HEK293T (cell line): Measurements from ENCODE around the gene ZNF181.
A peak's percentile ranks its signal among the peaks of the same experiment; 100 is the strongest.

Experiments used
- CTCF ChIA-PET: fragments of 350-600 bp; formaldehyde crosslinking; extraction: SDS; loops from one replicate; lab custom pipeline; 2021; ENCODE audit warnings: antibody characterized with exemption, inconsistent platforms; lab: Yijun Ruan, JAX
- POLR2A ChIA-PET: fragments of 350-600 bp; formaldehyde crosslinking; extraction: SDS; loops from one replicate; lab custom pipeline; 2020; ENCODE audit warnings: antibody characterized with exemption, inconsistent platforms; lab: Yijun Ruan, JAX
- DNase-seq: peaks from one replicate; pipeline ENCODE4 v3.0.0; 2012; ENCODE audit warnings: mixed read lengths; ENCODE audit errors: extremely low spot score
- ARNT ChIP-seq: fragments of 450-650 bp; IDR thresholded peaks from 2 replicates; pipeline ENCODE4 v1.6.1; 2017; ENCODE audit warnings: mild to moderate bottlenecking
- BHLHE40 ChIP-seq: fragments of 450-650 bp; IDR thresholded peaks from 2 replicates; pipeline ENCODE4 v1.6.1; 2016; ENCODE audit warnings: mild to moderate bottlenecking, moderate library complexity, borderline replicate concordance
- CTBP1 ChIP-seq: fragments of 450-650 bp; IDR thresholded peaks from 2 replicates; pipeline ENCODE4 v1.6.1; 2016; ENCODE audit warnings: borderline replicate concordance
- ELF4 ChIP-seq: fragments of 450-650 bp; IDR thresholded peaks from 2 replicates; pipeline ENCODE4 v1.6.1; 2017; ENCODE audit warnings: antibody characterized with exemption
- FOXA1 ChIP-seq: fragments of 450-650 bp; IDR thresholded peaks from 2 replicates; pipeline ENCODE4 v1.6.1; 2016; ENCODE audit warnings: mild to moderate bottlenecking
- FOXK2 ChIP-seq: fragments of 450-650 bp; IDR thresholded peaks from 2 replicates; pipeline ENCODE4 v1.6.1; 2016; ENCODE audit warnings: mild to moderate bottlenecking
- FOXM1 ChIP-seq: fragments of 450-650 bp; IDR thresholded peaks from 2 replicates; pipeline ENCODE4 v1.6.1; 2017; ENCODE audit warnings: mild to moderate bottlenecking, borderline replicate concordance
- HDGF ChIP-seq: fragments of 450-650 bp; IDR thresholded peaks from 2 replicates; pipeline ENCODE4 v1.6.1; 2017; ENCODE audit warnings: antibody characterized with exemption, borderline replicate concordance
- L3MBTL2 ChIP-seq: fragments of 450-650 bp; conservative IDR thresholded peaks from 2 replicates; pipeline ENCODE4 v1.6.1; 2016; ENCODE audit warnings: mild to moderate bottlenecking
- LEF1 ChIP-seq: fragments of 450-650 bp; IDR thresholded peaks from 2 replicates; pipeline ENCODE4 v1.6.1; 2017; ENCODE audit warnings: mild to moderate bottlenecking, borderline replicate concordance
- NFRKB ChIP-seq: fragments of 450-650 bp; IDR thresholded peaks from 2 replicates; pipeline ENCODE4 v1.6.1; 2016; ENCODE audit warnings: mild to moderate bottlenecking, moderate library complexity
- SP1 ChIP-seq: fragments of 450-650 bp; IDR thresholded peaks from 2 replicates; pipeline ENCODE4 v1.6.1; 2017
- SUZ12 ChIP-seq: fragments of 450-650 bp; IDR thresholded peaks from 2 replicates; pipeline ENCODE4 v1.6.1; 2016; ENCODE audit warnings: mild to moderate bottlenecking
- TARDBP ChIP-seq: fragments of 450-650 bp; IDR thresholded peaks from 2 replicates; pipeline ENCODE4 v1.6.1; 2016
- ZNF384 ChIP-seq: fragments of 450-650 bp; IDR thresholded peaks from 2 replicates; pipeline ENCODE4 v1.6.1; 2016
- TF ChIP-seq, protein P1 (sequence below): fragments of 450-650 bp; IDR thresholded peaks from 2 replicates; pipeline ENCODE4 v1.6.1; 2016

The ZNF181 gene

GRCh38 chr19:34731964-34732363 is 2.1 kb upstream of the ZNF181 start:
- TF ChIP-seq SP1: no peak
- no peak for TF ChIP-seq CTBP1
- TF ChIP-seq HDGF: no peak
- TF ChIP-seq SUZ12: no peak
- no peak for TF ChIP-seq ZNF384
- no peak for TF ChIP-seq L3MBTL2
- TF ChIP-seq FOXK2: no peak
- TF ChIP-seq FOXA1: no peak
- no peak for TF ChIP-seq ELF4
- no peak for TF ChIP-seq BHLHE40
- no peak for TF ChIP-seq LEF1
- TF ChIP-seq NFRKB: no peak
- no peak for TF ChIP-seq TARDBP
- TF ChIP-seq ARNT: no peak
- TF ChIP-seq, protein P1, sequence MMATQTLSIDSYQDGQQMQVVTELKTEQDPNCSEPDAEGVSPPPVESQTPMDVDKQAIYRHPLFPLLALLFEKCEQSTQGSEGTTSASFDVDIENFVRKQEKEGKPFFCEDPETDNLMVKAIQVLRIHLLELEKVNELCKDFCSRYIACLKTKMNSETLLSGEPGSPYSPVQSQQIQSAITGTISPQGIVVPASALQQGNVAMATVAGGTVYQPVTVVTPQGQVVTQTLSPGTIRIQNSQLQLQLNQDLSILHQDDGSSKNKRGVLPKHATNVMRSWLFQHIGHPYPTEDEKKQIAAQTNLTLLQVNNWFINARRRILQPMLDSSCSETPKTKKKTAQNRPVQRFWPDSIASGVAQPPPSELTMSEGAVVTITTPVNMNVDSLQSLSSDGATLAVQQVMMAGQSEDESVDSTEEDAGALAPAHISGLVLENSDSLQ: no peak
- CTCF ChIA-PET: no interaction called here
- POLR2A ChIA-PET: no interaction called here
- no peak for DNase-seq

- no peak for DNase-seq
- ChIA-PET POLR2A (interaction anchor here (1.1 to 1.4 kb wide), 3 partner anchors 34 to 55 kb away, joined by 3 to 6 read pairs (median 3); partner anchors contain the start of gene ZNF302), CTCF (no interaction called here)
- TF ChIP-seq FOXA1: no peak
- no peak for TF ChIP-seq TARDBP
- TF ChIP-seq ZNF384: no peak
- no peak for TF ChIP-seq BHLHE40
- no peak for TF ChIP-seq ELF4
- TF ChIP-seq LEF1: no peak
- no peak for TF ChIP-seq FOXM1
- TF ChIP-seq L3MBTL2: no peak
- TF ChIP-seq SUZ12: no peak
- no peak for TF ChIP-seq NFRKB
These were observed 1.3 kb upstream of the ZNF181 start for GRCh38 chr19:34732612-34733211.

GRCh38 chr19:34733266-34733745 is 737 bp upstream of the ZNF181 start:
- CTCF ChIA-PET: no interaction called here
- peak; percentile 32 for DNase-seq
- POLR2A ChIA-PET: interaction anchor here (0.5 to 1.4 kb wide), 9 partner anchors 9 to 472 kb away, joined by 3 to 6 read pairs (median 3); partner anchors contain the start of genes ZNF30 and ZNF302
- TF ChIP-seq SUZ12: no peak
- TF ChIP-seq L3MBTL2: peak; percentile 58

DNA sequence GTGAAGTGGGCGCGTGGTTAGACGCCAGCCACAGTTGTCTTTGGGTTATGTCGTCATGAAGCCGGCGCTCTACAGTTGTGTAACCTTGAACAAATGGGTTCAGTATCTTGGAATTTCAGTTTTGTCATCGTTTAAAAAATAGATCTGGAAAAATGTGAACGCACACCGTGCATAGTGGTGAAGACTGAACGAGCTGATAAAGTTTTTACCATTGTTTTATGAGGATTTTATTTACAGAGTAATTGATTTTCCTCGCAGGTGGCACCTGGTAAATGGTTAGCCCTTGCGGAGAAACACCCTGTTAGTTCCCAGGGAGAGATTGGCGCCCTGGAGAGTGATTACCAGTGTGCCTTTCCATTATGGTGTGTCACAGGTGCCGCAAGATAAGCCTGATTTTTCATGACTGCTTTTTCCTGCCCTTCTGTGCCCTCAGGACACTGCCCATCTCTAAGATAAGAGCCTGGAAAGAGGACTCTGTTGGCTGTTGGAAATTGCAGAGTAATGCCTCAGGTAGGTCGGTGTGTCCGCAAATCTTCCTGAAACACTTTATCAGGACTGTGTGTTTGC is 577 bp downstream of the ZNF181 start:
- POLR2A ChIA-PET: interaction anchor here (0.9 kb wide), 1 partner anchor 38 kb away, joined by 3 read pairs; no protein-coding TSS in a partner anchor
- CTCF ChIA-PET: interaction anchor here (0.6 kb wide), 1 partner anchor 326 kb away, joined by 3 read pairs; no protein-coding TSS in a partner anchor
- no peak for DNase-seq
- TF ChIP-seq NFRKB: no peak
- TF ChIP-seq L3MBTL2: peak; percentile 73
- TF ChIP-seq SP1: no peak

- POLR2A ChIA-PET: no interaction called here
- CTCF ChIA-PET: no interaction called here
- no peak for DNase-seq
- TF ChIP-seq LEF1: no peak
These were observed 11.1 kb downstream of the ZNF181 start for GRCh38 chr19:34744896-34745690.

DNA sequence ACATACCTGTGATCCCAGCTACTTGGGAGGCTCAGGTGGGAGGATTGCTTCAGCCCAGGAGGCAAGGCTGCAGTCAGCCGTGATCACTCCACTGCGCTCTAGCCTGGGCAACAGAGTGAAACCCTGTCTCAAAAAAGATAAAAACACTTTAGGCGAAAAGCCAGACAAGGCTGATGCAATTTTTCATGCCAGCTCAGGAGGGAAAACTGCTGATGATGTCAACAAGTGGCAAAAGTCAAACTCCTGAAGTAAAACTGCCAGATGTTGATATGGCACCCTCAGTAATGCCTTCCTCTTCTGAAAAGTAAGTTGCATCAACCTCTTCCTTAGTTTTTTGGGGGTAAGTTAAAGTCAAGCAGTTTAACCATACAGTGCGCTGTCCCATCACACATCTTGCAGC is 23.4 kb downstream of the ZNF181 start:
- POLR2A ChIA-PET: no interaction called here
- no peak for DNase-seq
- CTCF ChIA-PET: no interaction called here
- TF ChIP-seq HDGF (no peak), ZNF384 (no peak), NFRKB (no peak), ARNT (no peak), FOXK2 (no peak), TARDBP (no peak), FOXA1 (no peak), FOXM1 (no peak), L3MBTL2 (no peak), ELF4 (no peak), SP1 (no peak), BHLHE40 (no peak), SUZ12 (no peak)
- TF ChIP-seq, protein P1: no peak
